ENCODE data around the gene INO80E. TPM values are rescaled to one million over a fixed set of nuclear protein-coding genes. Genes with fewer than 3 reads are reported as not detected.
"Not testable (repeated sequence)": the region's sequence is repeated elsewhere in the genome, so short reads cannot be mapped to it uniquely, and the experiment has no call there.

The INO80E gene
- total RNA-seq, 1 experiment from 2014 or later = 89.8 TPM

DNA sequence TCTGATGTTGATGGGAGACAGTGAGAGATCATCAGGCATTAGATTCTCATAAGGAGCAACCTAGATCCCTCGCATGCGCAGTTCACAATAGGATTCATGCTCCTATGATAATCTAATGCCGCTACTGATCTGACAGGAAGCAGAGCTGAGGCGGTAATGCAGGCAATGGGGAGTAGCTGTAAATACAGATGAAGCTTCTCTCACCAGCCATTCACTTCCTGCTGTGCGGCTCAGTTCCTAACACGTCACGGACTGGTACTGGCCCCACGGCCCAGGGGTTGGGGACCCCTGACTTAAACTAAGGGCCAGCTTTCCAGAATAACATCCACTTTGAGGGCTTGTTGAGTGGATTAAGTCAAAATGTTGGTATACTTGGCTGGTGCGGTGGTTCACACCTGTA lies 36.7 kb upstream of the INO80E start:
- Histone ChIP-seq H3K4me3 (replicated peaks in 1 of 2; ENCODE audit: low read depth in 1 of 2, low read length in 2 of 2) (no peak overlapping the region), H3K27ac (ENCODE audit: low read depth, low read length) (no peak overlapping the region), H3K4me2 (ENCODE audit: low read length) (no peak overlapping the region), H3K9ac (ENCODE audit: low read length) (no peak overlapping the region), H3K27me3 (ENCODE audit: insufficient read depth, low read length) (no peaks in the 10 kb centered on the region), H3K36me3 (ENCODE audit: control insufficient read depth in 1 of 2, insufficient read depth in 2 of 2, low read length in 2 of 2) (no peaks in the 10 kb centered on the region), H4K20me1 (ENCODE audit: insufficient read depth) (no peaks in the 10 kb centered on the region), H3K9me2 (ENCODE audit: insufficient read depth) (no peaks in the 10 kb centered on the region), H2AFZ (ENCODE audit: low read depth, low read length, poor library complexity, severe bottlenecking) (no peak overlapping the region), H3K9me3 (ENCODE audit: control insufficient read depth in 1 of 2, insufficient read depth in 1 of 2, low read depth in 1 of 2, low read length in 2 of 2) (no peaks in the 10 kb centered on the region), H3K4me1 (ENCODE audit: control insufficient read depth in 1 of 2, insufficient read depth in 2 of 2, low read length in 2 of 2) (peaks cover 11 to 24% of the 10 kb centered on the region in 2 experiments), H3K79me2 (ENCODE audit: insufficient read depth, low read length) (no peaks in the 10 kb centered on the region)
- DNase-seq (ENCODE audit: low read depth, low spot score) = no peak
- intact Hi-C loops (cut with micrococcal nuclease) = no loop called here
- ATAC-seq = no peak
- BruUV-seq (replicated peaks) = no TSS peak
- CTCF ChIA-PET = interaction anchor here (0.6 kb wide), 1 partner anchor 144 kb away, joined by 3 read pairs; no protein-coding TSS in a partner anchor
- RAD21 ChIA-PET (ENCODE audit: low non-redundant PET in 1 of 2, low total read pairs in 2 of 2, uncharacterized antibody in 2 of 2, unreplicated experiment in 2 of 2) = no interaction called here
- TF ChIP-seq SRF (IDR thresholded peaks at IDR 0.05; ENCODE audit: low read depth) (no peak), POLR2A (IDR thresholded peaks at IDR 0.05; ENCODE audit: borderline replicate concordance, extremely low read depth, insufficient read depth, insufficient read length) (no peak), EGR1 (IDR thresholded peaks at IDR 0.05; ENCODE audit: low read depth) (no peak), TCF7L2 (IDR thresholded peaks at IDR 0.05; ENCODE audit: borderline replicate concordance, extremely low read depth, insufficient read depth, insufficient read length) (no peak), ELF1 (IDR thresholded peaks at IDR 0.05; ENCODE audit: borderline replicate concordance, low read depth) (no peak), MAX (IDR thresholded peaks at IDR 0.05) (no peak)
- POLR2A ChIA-PET = no interaction called here

GRCh38 chr16:29959821-29960220 lies 36.2 kb upstream of the INO80E start:
- BruUV-seq (replicated peaks); H3K27me3 ChIP-seq (ENCODE audit: insufficient read depth, low read length); H3K27ac ChIP-seq (ENCODE audit: low read depth, low read length); H3K4me3 ChIP-seq (replicated peaks in 1 of 2; ENCODE audit: low read depth in 1 of 2, low read length in 2 of 2); H3K79me2 ChIP-seq (ENCODE audit: insufficient read depth, low read length); H2AFZ ChIP-seq (ENCODE audit: low read depth, low read length, poor library complexity, severe bottlenecking); H3K9ac ChIP-seq (ENCODE audit: low read length); H4K20me1 ChIP-seq (ENCODE audit: insufficient read depth); intact Hi-C loops (cut with micrococcal nuclease); ATAC-seq; RAD21 ChIA-PET (ENCODE audit: low non-redundant PET in 1 of 2, low total read pairs in 2 of 2, uncharacterized antibody in 2 of 2, unreplicated experiment in 2 of 2); DNase-seq (ENCODE audit: low read depth, low spot score); H3K4me2 ChIP-seq (ENCODE audit: low read length); H3K9me3 ChIP-seq (ENCODE audit: control insufficient read depth in 1 of 2, insufficient read depth in 1 of 2, low read depth in 1 of 2, low read length in 2 of 2); H3K36me3 ChIP-seq (ENCODE audit: control insufficient read depth in 1 of 2, insufficient read depth in 2 of 2, low read length in 2 of 2); H3K9me2 ChIP-seq (ENCODE audit: insufficient read depth): not testable (repeated sequence)
- H3K4me1 ChIP-seq (ENCODE audit: control insufficient read depth in 1 of 2, insufficient read depth in 2 of 2, low read length in 2 of 2) = peaks cover 11 to 24% of the 10 kb centered on the region in 2 experiments
- ChIA-PET CTCF (interaction anchor here (0.6 kb wide), 1 partner anchor 144 kb away, joined by 3 read pairs; no protein-coding TSS in a partner anchor), POLR2A (interaction anchor here (2.4 to 4.2 kb wide), 2 partner anchors 14 to 15 kb away, joined by 15 to 18 read pairs; partner anchors contain the start of gene TAOK2)

Data from HCT116 (cell line).